Upper lobe of left lung (tissue), 4 donors: ENCODE results near the gene POR.

ENCODE experiments used
- POLR2A ChIP-seq, 4 donors: fragments of 450-650 bp; IDR thresholded peaks; one replicate each; pipeline ENCODE4 v1.5.1; 2016 to 2017; ENCODE audit warnings: antibody characterized with exemption in 4 of 4, mild to moderate bottlenecking in 2 of 4
- POLR2AphosphoS5 ChIP-seq, 2 donors: sonication (generic); formaldehyde crosslinking; IDR thresholded peaks; one replicate each; pipeline ENCODE4 v1.5.1; 2017; ENCODE audit warnings: antibody characterized with exemption in 2 of 2
- TF ChIP-seq, protein P1 (sequence below), 6 experiments: fragments of 450-650 bp in 4 of 6; fragments of 200-600 bp in 2 of 6; sonication (generic) in 2 of 6; IDR thresholded peaks; one replicate each; pipeline ENCODE4 v1.5.1; 2016 to 2019; ENCODE audit warnings: antibody characterized with exemption in 6 of 6

DNA sequence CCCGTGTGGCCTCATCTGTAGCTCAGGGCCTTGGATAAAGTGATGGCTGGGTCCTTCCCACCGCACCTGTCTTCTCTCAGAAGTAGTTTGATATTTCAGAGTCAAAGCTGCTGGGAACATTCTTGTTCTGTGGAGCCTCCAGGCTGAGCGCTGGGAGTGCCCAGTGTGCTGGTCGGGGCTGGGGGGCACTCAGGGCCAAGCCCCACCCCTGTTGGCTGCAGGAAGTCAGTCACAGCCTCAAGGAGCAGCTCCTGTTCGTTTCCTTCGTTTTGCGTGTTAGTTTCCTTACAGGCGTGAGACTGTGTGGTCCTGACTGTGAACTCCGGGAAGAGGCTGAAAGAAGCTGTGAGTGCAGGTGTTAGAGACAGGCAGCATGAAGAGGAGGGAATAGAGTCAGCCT is 33.2 kb downstream of the POR start:
- TF ChIP-seq, protein P1, sequence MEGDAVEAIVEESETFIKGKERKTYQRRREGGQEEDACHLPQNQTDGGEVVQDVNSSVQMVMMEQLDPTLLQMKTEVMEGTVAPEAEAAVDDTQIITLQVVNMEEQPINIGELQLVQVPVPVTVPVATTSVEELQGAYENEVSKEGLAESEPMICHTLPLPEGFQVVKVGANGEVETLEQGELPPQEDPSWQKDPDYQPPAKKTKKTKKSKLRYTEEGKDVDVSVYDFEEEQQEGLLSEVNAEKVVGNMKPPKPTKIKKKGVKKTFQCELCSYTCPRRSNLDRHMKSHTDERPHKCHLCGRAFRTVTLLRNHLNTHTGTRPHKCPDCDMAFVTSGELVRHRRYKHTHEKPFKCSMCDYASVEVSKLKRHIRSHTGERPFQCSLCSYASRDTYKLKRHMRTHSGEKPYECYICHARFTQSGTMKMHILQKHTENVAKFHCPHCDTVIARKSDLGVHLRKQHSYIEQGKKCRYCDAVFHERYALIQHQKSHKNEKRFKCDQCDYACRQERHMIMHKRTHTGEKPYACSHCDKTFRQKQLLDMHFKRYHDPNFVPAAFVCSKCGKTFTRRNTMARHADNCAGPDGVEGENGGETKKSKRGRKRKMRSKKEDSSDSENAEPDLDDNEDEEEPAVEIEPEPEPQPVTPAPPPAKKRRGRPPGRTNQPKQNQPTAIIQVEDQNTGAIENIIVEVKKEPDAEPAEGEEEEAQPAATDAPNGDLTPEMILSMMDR (IDR thresholded peaks at IDR 0.05): no peak
- TF ChIP-seq POLR2A (IDR thresholded peaks at IDR 0.05) (peak in 1 of 4 donors; percentile 23), POLR2AphosphoS5 (IDR thresholded peaks at IDR 0.05) (no peak)
